ENCODE results near the gene SLC47A2. TPM values are rescaled to one million over a fixed set of nuclear protein-coding genes. Genes with fewer than 3 reads are reported as not detected.

The SLC47A2 gene
- total and polyA plus RNA-seq, 2 of the 13 experiments (the other 11 are each of a cell fraction or from before 2014, with no cell fraction given), result 0.04 TPM; not detected in 1

GRCh38 chr17:19660219-19660870 is 56.0 kb downstream of the SLC47A2 start (continued):
- TF ChIP-seq ETS1 (CRISPR knock-in tag; IDR thresholded peaks at IDR 0.05) (no peak), RFX1 (IDR thresholded peaks at IDR 0.05) (no peak), NCOA1 (CRISPR knock-in tag; IDR thresholded peaks at IDR 0.05) (peak; percentile 60; the same call in 1 of the 2 replicates), NCOR1 (IDR thresholded peaks at IDR 0.05; ENCODE audit: borderline replicate concordance, low read length) (peak; percentile 98), MAFK (conservative IDR thresholded peaks at IDR 0.05 in 1 of 2, IDR thresholded peaks at IDR 0.05 in 1 of 2; ENCODE audit: low read length in 2 of 2) (no peak), ZNF709 (CRISPR knock-in tag; IDR thresholded peaks at IDR 0.05) (no peak), GTF2F1 (IDR thresholded peaks at IDR 0.05; ENCODE audit: low read length) (no peak), ADNP (CRISPR knock-in tag; IDR thresholded peaks at IDR 0.05) (no peak), ELF3 (CRISPR knock-in tag; IDR thresholded peaks at IDR 0.05) (no peak), POLR2AphosphoS2 (IDR thresholded peaks at IDR 0.05; ENCODE audit: low read depth, low read length) (no peak), GTF3A (CRISPR knock-in tag; conservative IDR thresholded peaks at IDR 0.05) (no peak), HMG20B (CRISPR knock-in tag; conservative IDR thresholded peaks at IDR 0.05) (peak; percentile 69; the same call in 1 of the 2 replicates), ZNF784 (CRISPR knock-in tag; IDR thresholded peaks at IDR 0.05; ENCODE audit: borderline replicate concordance) (no peak), SP4 (CRISPR knock-in tag; IDR thresholded peaks at IDR 0.05) (no peak), ZNF235 (CRISPR knock-in tag; IDR thresholded peaks at IDR 0.05; ENCODE audit: borderline replicate concordance) (no peak), ZNF275 (CRISPR knock-in tag; IDR thresholded peaks at IDR 0.05; ENCODE audit: borderline replicate concordance) (no peak), JUND (CRISPR knock-in tag; IDR thresholded peaks at IDR 0.05) (0 out of 2 replicates have a peak, but pooled peaks have one; percentile 47), CHCHD3 (CRISPR knock-in tag; IDR thresholded peaks at IDR 0.05) (no peak), RBAK (CRISPR knock-in tag; IDR thresholded peaks at IDR 0.05) (no peak), ZNF570 (CRISPR knock-in tag; IDR thresholded peaks at IDR 0.05; ENCODE audit: borderline replicate concordance) (no peak), PHF20 (CRISPR knock-in tag; IDR thresholded peaks at IDR 0.05) (no peak)
- TF ChIP-seq, protein P1, sequence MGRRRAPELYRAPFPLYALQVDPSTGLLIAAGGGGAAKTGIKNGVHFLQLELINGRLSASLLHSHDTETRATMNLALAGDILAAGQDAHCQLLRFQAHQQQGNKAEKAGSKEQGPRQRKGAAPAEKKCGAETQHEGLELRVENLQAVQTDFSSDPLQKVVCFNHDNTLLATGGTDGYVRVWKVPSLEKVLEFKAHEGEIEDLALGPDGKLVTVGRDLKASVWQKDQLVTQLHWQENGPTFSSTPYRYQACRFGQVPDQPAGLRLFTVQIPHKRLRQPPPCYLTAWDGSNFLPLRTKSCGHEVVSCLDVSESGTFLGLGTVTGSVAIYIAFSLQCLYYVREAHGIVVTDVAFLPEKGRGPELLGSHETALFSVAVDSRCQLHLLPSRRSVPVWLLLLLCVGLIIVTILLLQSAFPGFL (CRISPR knock-in tag; IDR thresholded peaks at IDR 0.05), result no peak
- TF ChIP-seq, protein P2, sequence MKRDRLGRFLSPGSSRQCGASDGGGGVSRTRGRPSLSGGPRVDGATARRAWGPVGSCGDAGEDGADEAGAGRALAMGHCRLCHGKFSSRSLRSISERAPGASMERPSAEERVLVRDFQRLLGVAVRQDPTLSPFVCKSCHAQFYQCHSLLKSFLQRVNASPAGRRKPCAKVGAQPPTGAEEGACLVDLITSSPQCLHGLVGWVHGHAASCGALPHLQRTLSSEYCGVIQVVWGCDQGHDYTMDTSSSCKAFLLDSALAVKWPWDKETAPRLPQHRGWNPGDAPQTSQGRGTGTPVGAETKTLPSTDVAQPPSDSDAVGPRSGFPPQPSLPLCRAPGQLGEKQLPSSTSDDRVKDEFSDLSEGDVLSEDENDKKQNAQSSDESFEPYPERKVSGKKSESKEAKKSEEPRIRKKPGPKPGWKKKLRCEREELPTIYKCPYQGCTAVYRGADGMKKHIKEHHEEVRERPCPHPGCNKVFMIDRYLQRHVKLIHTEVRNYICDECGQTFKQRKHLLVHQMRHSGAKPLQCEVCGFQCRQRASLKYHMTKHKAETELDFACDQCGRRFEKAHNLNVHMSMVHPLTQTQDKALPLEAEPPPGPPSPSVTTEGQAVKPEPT (CRISPR knock-in tag; IDR thresholded peaks at IDR 0.05; ENCODE audit: low read depth), result no peak
- TF ChIP-seq, protein P3, sequence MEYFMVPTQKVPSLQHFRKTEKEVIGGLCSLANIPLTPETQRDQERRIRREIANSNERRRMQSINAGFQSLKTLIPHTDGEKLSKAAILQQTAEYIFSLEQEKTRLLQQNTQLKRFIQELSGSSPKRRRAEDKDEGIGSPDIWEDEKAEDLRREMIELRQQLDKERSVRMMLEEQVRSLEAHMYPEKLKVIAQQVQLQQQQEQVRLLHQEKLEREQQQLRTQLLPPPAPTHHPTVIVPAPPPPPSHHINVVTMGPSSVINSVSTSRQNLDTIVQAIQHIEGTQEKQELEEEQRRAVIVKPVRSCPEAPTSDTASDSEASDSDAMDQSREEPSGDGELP (IDR thresholded peaks at IDR 0.05; ENCODE audit: borderline replicate concordance, low read depth), result peak; percentile 70; the same call in 1 of the 2 replicates
